Measurements from ENCODE around the gene PRLR. TPM values are rescaled to one million over a fixed set of nuclear protein-coding genes. Genes with fewer than 3 reads are reported as not detected.

PRLR gene
- total and polyA plus RNA-seq, 2 of the 13 experiments (the other 11 are each of a cell fraction or from before 2014, with no cell fraction given) = 12.2 to 13.3 TPM

DNA sequence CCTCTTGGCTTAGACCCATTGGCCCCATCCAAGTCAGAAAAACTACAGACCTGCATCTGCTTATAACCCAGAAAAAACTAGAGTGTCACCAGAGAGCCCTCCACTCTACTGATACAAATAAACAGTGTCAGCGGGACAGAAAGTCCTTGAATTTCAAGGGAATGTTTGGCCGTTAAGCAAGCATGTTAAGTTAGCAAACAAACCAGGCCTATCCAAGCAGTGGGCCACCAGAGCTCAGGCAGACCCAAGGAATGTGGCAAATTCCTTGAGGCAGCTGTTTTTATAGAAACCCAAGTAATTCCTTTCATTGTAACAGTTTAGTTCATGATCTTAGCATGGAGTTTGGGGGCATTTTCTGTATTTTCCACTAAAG lies 70.9 kb downstream of the PRLR start (continued):
- TF ChIP-seq ZBTB40 (IDR thresholded peaks at IDR 0.05) (no peak), ZBTB40 (CRISPR knock-in tag; IDR thresholded peaks at IDR 0.05) (no peak), RXRB (CRISPR knock-in tag; IDR thresholded peaks at IDR 0.05; ENCODE audit: borderline replicate concordance) (peak; percentile 61; the same call in 1 of the 2 replicates), ZNF281 (CRISPR knock-in tag; IDR thresholded peaks at IDR 0.05; ENCODE audit: borderline replicate concordance) (no peak; the same call in 1 of the 2 replicates), SRY (CRISPR knock-in tag; IDR thresholded peaks at IDR 0.05) (no peak), ZNF225 (CRISPR knock-in tag; IDR thresholded peaks at IDR 0.05) (no peak), CCDC6 (CRISPR knock-in tag; IDR thresholded peaks at IDR 0.05) (no peak), ZNF780A (CRISPR knock-in tag; IDR thresholded peaks at IDR 0.05) (no peak), ZNF788 (CRISPR knock-in tag; IDR thresholded peaks at IDR 0.05; ENCODE audit: borderline replicate concordance) (no peak), MIER3 (CRISPR knock-in tag; IDR thresholded peaks at IDR 0.05; ENCODE audit: borderline replicate concordance) (no peak), PRPF4 (IDR thresholded peaks at IDR 0.05; ENCODE audit: low read depth, low read length, poor library complexity, severe bottlenecking) (no peak), ZNF18 (CRISPR knock-in tag; IDR thresholded peaks at IDR 0.05; ENCODE audit: insufficient replicate concordance) (no peak), ZNF160 (CRISPR knock-in tag; IDR thresholded peaks at IDR 0.05) (no peak), ZNF710 (CRISPR knock-in tag; IDR thresholded peaks at IDR 0.05; ENCODE audit: borderline replicate concordance) (no peak)
